GM12878 (cell line): ENCODE results near the gene TRIM71. TPM values are rescaled to one million over a fixed set of nuclear protein-coding genes. Genes with fewer than 3 reads are reported as not detected.

Source experiments
- ATAC-seq: fragments of 200-7000 bp; cut with Tn5 transposase; 3 replicates; pipeline ENCODE4 v1.9.1; 2020; ENCODE audit warnings: mild to moderate bottlenecking, moderate library complexity
- BruUV-seq: library from RNA; stranded (reverse); fragments of 400-500 nt; replicated peaks from 2 replicates; lab custom pipeline; 2021; lab: Mats Ljungman, UMichigan
- CTCF ChIA-PET: fragments of 300-600 bp; sonication (Branson Sonifier 250); formaldehyde crosslinking; extraction: SDS; loops from one replicate; lab custom pipeline; 2021; ENCODE audit warnings: inconsistent platforms; lab: Yijun Ruan, JAX
- POLR2A ChIA-PET: fragments of 350-600 bp; formaldehyde crosslinking; extraction: SDS; loops from one replicate; lab custom pipeline; 2021; ENCODE audit warnings: inconsistent platforms; lab: Charles Lee
- RAD21 ChIA-PET: fragments of 300-600 bp; sonication (Branson Sonifier 250); formaldehyde crosslinking; loops from one replicate; lab custom pipeline; 2023; ENCODE audit warnings: antibody characterized with exemption; ENCODE audit not compliant: unreplicated experiment; lab: Charles Lee
- SMC1A ChIA-PET: fragments of 300-600 bp; sonication (Branson Sonifier 250); formaldehyde crosslinking; loops from one replicate; lab custom pipeline; 2023; ENCODE audit not compliant: unreplicated experiment, uncharacterized antibody; lab: Charles Lee
- DNase-seq: peaks from one replicate; pipeline ENCODE4 v3.0.0-alpha.2; 2011; ENCODE audit warnings: low read depth, low spot score
- FAIRE-seq: peaks from 3 replicates; lab custom pipeline; 2011; peaks lifted over from hg19 to GRCh38; lab: Jason Lieb, UNC
- H2AFZ ChIP-seq: 2 replicates; pipeline ENCODE4 v1.6.0; 2011; ENCODE audit warnings: low read depth, low read length, control low read depth; ENCODE audit not compliant: control insufficient read depth
- H3K27ac ChIP-seq: 2 replicates; pipeline ENCODE4 v1.5.1; 2011; ENCODE audit warnings: control low read depth; ENCODE audit not compliant: control insufficient read depth, insufficient read depth
- H3K27me3 ChIP-seq, 2 experiments: replicated peaks in 1 of 2; 2 replicates each; pipeline versions ENCODE4 v1.6.0 to v1.6.1; 2011; ENCODE audit warnings: low read length in 1 of 2; ENCODE audit not compliant: control insufficient read depth in 2 of 2, insufficient read depth in 2 of 2
- H3K36me3 ChIP-seq, 2 experiments: 2 replicates each; pipeline ENCODE4 v1.5.1; 2011; ENCODE audit warnings: low read length in 1 of 2; ENCODE audit not compliant: control insufficient read depth in 2 of 2, insufficient read depth in 2 of 2
- H3K4me1 ChIP-seq: 2 replicates; pipeline ENCODE4 v1.6.1; 2011; ENCODE audit warnings: mild to moderate bottlenecking, low read length, moderate library complexity, mixed read lengths; ENCODE audit not compliant: control insufficient read depth, insufficient read depth
- H3K4me2 ChIP-seq: 2 replicates; pipeline ENCODE4 v1.6.0; 2011; ENCODE audit warnings: control low read depth; ENCODE audit not compliant: control insufficient read depth, insufficient read depth
- H3K4me3 ChIP-seq: fragments of 200-600 bp; sonication (generic); 2 replicates; pipeline ENCODE4 v1.5.1; 2016
- H3K79me2 ChIP-seq: 2 replicates; pipeline ENCODE4 v1.6.0; 2011; ENCODE audit warnings: low read length; ENCODE audit not compliant: control insufficient read depth, insufficient read depth
- H3K9ac ChIP-seq: 2 replicates; pipeline ENCODE4 v1.8.0; 2011; ENCODE audit warnings: low read length, control low read depth, mixed read lengths; ENCODE audit not compliant: control insufficient read depth, insufficient read depth
- H3K9me3 ChIP-seq: replicated peaks from 3 replicates; pipeline ENCODE4 v1.5.1; 2011; ENCODE audit warnings: mild to moderate bottlenecking, low read length; ENCODE audit not compliant: control insufficient read depth, insufficient read depth
- H4K20me1 ChIP-seq: 2 replicates; pipeline ENCODE4 v1.6.0; 2011; ENCODE audit not compliant: control insufficient read depth, insufficient read depth
- CREM ChIP-seq: IDR thresholded peaks from 2 replicates; pipeline ENCODE4 v1.6.1; 2014; ENCODE audit warnings: antibody characterized with exemption, low read depth
- JUND ChIP-seq: IDR thresholded peaks from 2 replicates; pipeline ENCODE4 v1.6.1; 2012; ENCODE audit warnings: low read depth, mild to moderate bottlenecking, low read length, improper control_type of control experiment, moderate library complexity
- NFYA ChIP-seq: IDR thresholded peaks from 2 replicates; pipeline ENCODE4 v1.6.1; 2011; ENCODE audit warnings: low read depth, mild to moderate bottlenecking, low read length, improper control_type of control experiment, borderline replicate concordance
- SUPT20H ChIP-seq: IDR thresholded peaks from 2 replicates; pipeline ENCODE4 v1.6.1; 2011; ENCODE audit warnings: low read depth, mild to moderate bottlenecking, low read length, moderate library complexity, borderline replicate concordance; ENCODE audit not compliant: control insufficient read depth
- TCF12 ChIP-seq: IDR thresholded peaks from 2 replicates; pipeline ENCODE4 v1.6.1; 2011; ENCODE audit warnings: low read depth, mild to moderate bottlenecking, low read length
- WGBS: methylation state at CpG from one replicate; pipeline ENCODE4 v1.1.6; 2016; ENCODE audit warnings: low lambda C conversion rate; ENCODE audit not compliant: insufficient replicate concordance, insufficient coverage; ENCODE audit errors: missing lambda C conversion rate; 5-methylcytosine and 5-hydroxymethylcytosine counted together
- in situ Hi-C: fragments of 300-500 bp; cut with MboI; formaldehyde crosslinking; loops from 9 replicates; pipeline ENCODE4 v1.14.3; 2018; ENCODE audit warnings: mixed read lengths
- intact Hi-C: fragments of 100-400 bp; cut with micrococcal nuclease; formaldehyde crosslinking; loops from one replicate; pipeline ENCODE4 v1.14.2; 2022; ENCODE audit not compliant: unreplicated experiment
- polyA plus RNA-seq, 11 experiments: library from polyadenylated mRNA; depleted of rRNA in 4 of 11; unstranded in 6 of 11; stranded (reverse) in 5 of 11; fragments of >200 nt; fragmentation: Nextera tagmentation in 4 of 11; fragmentation: Illumina TruSeq in 1 of 11; extraction: Ambion mirVana in 4 of 11; extraction: Trizol in 1 of 11; gene quantifications; 1 replicate in 1 of 11; 2 replicates in 10 of 11; pipeline versions ENCODE4 v1.2.1 to v1.2.3, GENCODE V29; 2011 to 2016; ENCODE audit warnings: inconsistent platforms in 2 of 11, missing spikeins in 2 of 11, low read depth in 1 of 11
- total RNA-seq, 4 experiments: library from RNA; depleted of rRNA in 3 of 4; stranded (reverse); fragments of >200 nt in 3 of 4; fragmentation: Illumina TruSeq in 1 of 4; extraction: Trizol in 1 of 4; gene quantifications; 2 replicates each; pipeline versions ENCODE4 v1.2.1 to v1.2.3, GENCODE V29; 2013 to 2021
- TF ChIP-seq, protein P1 (sequence below): fragments of 450-650 bp; IDR thresholded peaks from 2 replicates; pipeline ENCODE4 v1.6.1; 2017; ENCODE audit warnings: low read depth, mild to moderate bottlenecking, moderate library complexity
- TF ChIP-seq, protein P2 (sequence below): fragments of 450-650 bp; IDR thresholded peaks from 2 replicates; pipeline ENCODE4 v1.6.1; 2017; ENCODE audit warnings: antibody characterized with exemption, mild to moderate bottlenecking, moderate library complexity

Gene TRIM71
- total and polyA plus RNA-seq, 10 of the 15 experiments (the other 5 are each of a cell fraction or from before 2014, with no cell fraction given) = 0.02 to 1.8 (median 0.16) TPM

DNA sequence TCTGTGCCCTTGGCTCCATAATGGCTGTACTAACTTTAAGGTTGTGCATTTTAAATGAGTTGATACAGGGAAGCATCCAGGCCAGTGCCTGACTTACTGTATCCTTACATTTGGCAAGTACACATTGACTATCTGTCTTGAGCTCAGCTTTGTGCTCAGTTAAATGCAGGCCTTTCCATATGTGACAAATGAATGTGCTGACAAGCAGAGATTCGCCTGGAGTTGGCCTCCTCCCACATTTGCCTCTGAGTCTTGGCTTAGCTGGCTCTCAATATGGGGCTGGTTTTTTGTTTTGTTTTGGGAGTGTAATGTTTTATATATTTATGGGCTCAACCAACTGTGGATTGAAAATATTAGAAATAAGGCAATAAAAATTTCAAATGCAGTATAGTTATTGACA lies 29.7 kb downstream of the TRIM71 start:
- intact Hi-C loops (no loop called here), in situ Hi-C loops (no loop called here)
- ChIA-PET RAD21 (no interaction called here), SMC1A (interaction anchor here (0.6 kb wide), 1 partner anchor 864 kb away, joined by 3 read pairs; no protein-coding TSS in a partner anchor), POLR2A (no interaction called here), CTCF (no interaction called here)
- Histone ChIP-seq H2AFZ (no peak overlapping the region), H3K9me3 (0 out of 3 replicates have a peak, but pooled peaks cover 2% of the 10 kb centered on the region), H4K20me1 (no peaks in the 10 kb centered on the region), H3K79me2 (no peaks in the 10 kb centered on the region), H3K4me1 (peaks cover 6% of the 10 kb centered on the region; the same call in 1 of the 2 replicates), H3K27me3 (no peaks in the 10 kb centered on the region), H3K27ac (no peak overlapping the region), H3K4me3 (no peak overlapping the region), H3K4me2 (no peak overlapping the region), H3K9ac (no peak overlapping the region), H3K36me3 (no peaks in the 10 kb centered on the region)
- WGBS = 86% methylated on average over 1 of the region's 1 CpG
- BruUV-seq = no TSS peak
- DNase-seq = no peak
- no peak for ATAC-seq
- no peak for FAIRE-seq
- no peak for TF ChIP-seq CREM
- no peak for TF ChIP-seq TCF12
- TF ChIP-seq NFYA = no peak
- TF ChIP-seq, protein P1, sequence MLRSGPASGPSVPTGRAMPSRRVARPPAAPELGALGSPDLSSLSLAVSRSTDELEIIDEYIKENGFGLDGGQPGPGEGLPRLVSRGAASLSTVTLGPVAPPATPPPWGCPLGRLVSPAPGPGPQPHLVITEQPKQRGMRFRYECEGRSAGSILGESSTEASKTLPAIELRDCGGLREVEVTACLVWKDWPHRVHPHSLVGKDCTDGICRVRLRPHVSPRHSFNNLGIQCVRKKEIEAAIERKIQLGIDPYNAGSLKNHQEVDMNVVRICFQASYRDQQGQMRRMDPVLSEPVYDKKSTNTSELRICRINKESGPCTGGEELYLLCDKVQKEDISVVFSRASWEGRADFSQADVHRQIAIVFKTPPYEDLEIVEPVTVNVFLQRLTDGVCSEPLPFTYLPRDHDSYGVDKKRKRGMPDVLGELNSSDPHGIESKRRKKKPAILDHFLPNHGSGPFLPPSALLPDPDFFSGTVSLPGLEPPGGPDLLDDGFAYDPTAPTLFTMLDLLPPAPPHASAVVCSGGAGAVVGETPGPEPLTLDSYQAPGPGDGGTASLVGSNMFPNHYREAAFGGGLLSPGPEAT = no peak
- no peak for TF ChIP-seq JUND

DNA sequence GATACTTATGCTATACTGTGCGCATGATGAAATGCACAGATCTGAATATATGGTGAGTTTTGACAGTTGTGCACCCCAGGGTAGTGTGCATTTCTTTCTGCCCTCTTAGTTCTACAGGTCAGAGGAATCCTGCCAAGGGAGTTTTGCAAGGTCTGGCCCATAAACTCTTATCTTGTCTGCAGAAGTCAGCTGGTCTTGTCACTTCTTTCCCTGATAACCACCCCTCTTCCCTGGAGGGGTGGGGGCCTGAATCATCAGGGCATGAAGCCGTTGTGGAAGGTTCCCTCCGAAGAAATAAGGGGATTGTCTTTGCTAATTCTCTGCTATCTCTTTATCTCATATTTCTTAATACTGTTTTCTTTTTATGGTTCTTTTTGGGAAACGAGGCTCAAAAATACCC lies 30.4 kb downstream of the TRIM71 start:
- in situ Hi-C loops (no loop called here), intact Hi-C loops (no loop called here)
- Histone ChIP-seq H3K9ac (no peak overlapping the region), H4K20me1 (no peaks in the 10 kb centered on the region), H3K27me3 (no peaks in the 10 kb centered on the region), H2AFZ (no peak overlapping the region), H3K79me2 (no peaks in the 10 kb centered on the region), H3K36me3 (no peaks in the 10 kb centered on the region), H3K4me1 (no peaks in the 10 kb centered on the region), H3K4me2 (no peak overlapping the region), H3K27ac (no peak overlapping the region), H3K4me3 (no peak overlapping the region), H3K9me3 (0 out of 3 replicates have a peak, but pooled peaks cover under 1% of the 10 kb centered on the region)
- FAIRE-seq = no peak
- no peak for TF ChIP-seq SUPT20H
- TF ChIP-seq, protein P2, sequence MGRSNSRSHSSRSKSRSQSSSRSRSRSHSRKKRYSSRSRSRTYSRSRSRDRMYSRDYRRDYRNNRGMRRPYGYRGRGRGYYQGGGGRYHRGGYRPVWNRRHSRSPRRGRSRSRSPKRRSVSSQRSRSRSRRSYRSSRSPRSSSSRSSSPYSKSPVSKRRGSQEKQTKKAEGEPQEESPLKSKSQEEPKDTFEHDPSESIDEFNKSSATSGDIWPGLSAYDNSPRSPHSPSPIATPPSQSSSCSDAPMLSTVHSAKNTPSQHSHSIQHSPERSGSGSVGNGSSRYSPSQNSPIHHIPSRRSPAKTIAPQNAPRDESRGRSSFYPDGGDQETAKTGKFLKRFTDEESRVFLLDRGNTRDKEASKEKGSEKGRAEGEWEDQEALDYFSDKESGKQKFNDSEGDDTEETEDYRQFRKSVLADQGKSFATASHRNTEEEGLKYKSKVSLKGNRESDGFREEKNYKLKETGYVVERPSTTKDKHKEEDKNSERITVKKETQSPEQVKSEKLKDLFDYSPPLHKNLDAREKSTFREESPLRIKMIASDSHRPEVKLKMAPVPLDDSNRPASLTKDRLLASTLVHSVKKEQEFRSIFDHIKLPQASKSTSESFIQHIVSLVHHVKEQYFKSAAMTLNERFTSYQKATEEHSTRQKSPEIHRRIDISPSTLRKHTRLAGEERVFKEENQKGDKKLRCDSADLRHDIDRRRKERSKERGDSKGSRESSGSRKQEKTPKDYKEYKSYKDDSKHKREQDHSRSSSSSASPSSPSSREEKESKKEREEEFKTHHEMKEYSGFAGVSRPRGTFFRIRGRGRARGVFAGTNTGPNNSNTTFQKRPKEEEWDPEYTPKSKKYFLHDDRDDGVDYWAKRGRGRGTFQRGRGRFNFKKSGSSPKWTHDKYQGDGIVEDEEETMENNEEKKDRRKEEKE = no peak
- BruUV-seq = no TSS peak
- WGBS = 41% methylated on average over 4 of the region's 4 CpGs
- no peak for DNase-seq
- ChIA-PET POLR2A (no interaction called here), SMC1A (interaction anchor here (0.8 to 1.5 kb wide), 2 partner anchors 14 to 50 kb away, joined by 3 to 5 read pairs; no protein-coding TSS in a partner anchor), RAD21 (interaction anchor here (1.2 to 1.4 kb wide), 2 partner anchors 27 to 36 kb away, joined by 3 to 4 read pairs; no protein-coding TSS in a partner anchor), CTCF (interaction anchor here (0.7 to 1.5 kb wide), 2 partner anchors 55 to 226 kb away, joined by 4 to 5 read pairs; no protein-coding TSS in a partner anchor)
- ATAC-seq = no peak
